Urinary bladder (tissue), 4 donors: ENCODE data around the gene P4HTM. TPM values are rescaled to one million over a fixed set of nuclear protein-coding genes. Genes with fewer than 3 reads are reported as not detected.
"Not testable (repeated sequence)": the region's sequence is repeated elsewhere in the genome, so short reads cannot be mapped to it uniquely, and the experiment has no call there.

Experiments used
- DNase-seq: peaks from one replicate; pipeline ENCODE4 v3.0.0-alpha.2; 2015; ENCODE audit errors: extremely low spot score
- H3K27ac ChIP-seq: one replicate; pipeline ENCODE4 v1.5.1; 2013; ENCODE audit warnings: low read depth, mild to moderate bottlenecking, moderate library complexity
- H3K36me3 ChIP-seq: one replicate; pipeline ENCODE4 v1.6.1; 2013; ENCODE audit warnings: mild to moderate bottlenecking, moderate library complexity; ENCODE audit not compliant: insufficient read depth
- H3K4me1 ChIP-seq: one replicate; pipeline ENCODE4 v1.6.1; 2013; ENCODE audit warnings: mild to moderate bottlenecking, moderate library complexity; ENCODE audit not compliant: insufficient read depth
- H3K4me3 ChIP-seq: one replicate; pipeline ENCODE4 v1.5.1; 2013; ENCODE audit warnings: low read depth, low read length
- WGBS: extraction: QIAGEN DNeasy Blood & Tissue Kit; methylation state at CpG from one replicate; pipeline ENCODE4 v1.1.7; 2013; 5-methylcytosine and 5-hydroxymethylcytosine counted together
- polyA plus RNA-seq: library from polyadenylated mRNA; stranded (reverse); fragments of 200-250 nt; gene quantifications from one replicate; pipeline ENCODE4 v1.2.3, GENCODE V29; 2013
- total RNA-seq: library from RNA; depleted of rRNA; stranded (reverse); fragments of >200 nt; gene quantifications from one replicate; pipeline ENCODE4 v1.2.3, GENCODE V29; 2014
- donor health status: healthy with polysubstance abuse.
- donor health status: healthy.

The P4HTM gene
- total and polyA plus RNA-seq, 2 donors = 30.9 to 31.6 TPM

- H3K36me3 ChIP-seq = no peaks in the 10 kb centered on the region
- H3K4me1 ChIP-seq = no peaks in the 10 kb centered on the region
- DNase-seq = peak; percentile 69
- peak overlapping the region; percentile 91 for H3K27ac ChIP-seq
- 11% methylated on average over 40 of the region's 41 CpGs for whole genome bisulfite sequencing
- peak overlapping the region; percentile 51 for H3K4me3 ChIP-seq
These were observed 17.9 kb downstream of the P4HTM start for GRCh38 chr3:49007771-49008528.

DNA sequence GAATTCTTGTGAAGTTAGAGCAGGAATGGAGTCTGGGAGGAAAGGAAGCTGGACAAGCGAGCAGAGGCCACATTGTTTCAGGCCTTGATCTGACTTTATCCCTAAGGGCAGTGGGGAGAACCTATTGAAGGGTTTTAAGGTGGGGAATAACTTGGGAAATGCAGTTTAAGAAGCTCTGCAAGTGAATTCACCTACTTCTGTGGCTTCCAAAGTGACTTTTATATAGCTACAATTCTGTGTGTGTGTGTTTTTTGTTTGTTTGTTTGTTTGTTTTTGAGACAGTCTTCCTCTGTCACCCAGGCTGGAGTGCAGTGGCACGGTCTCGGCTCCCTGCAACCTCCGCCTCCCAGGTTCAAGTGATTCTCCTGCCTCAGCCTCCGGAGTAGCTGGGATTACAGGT is 18.6 kb downstream of the P4HTM start:
- DNase-seq, H3K4me1 ChIP-seq, H3K27ac ChIP-seq, H3K4me3 ChIP-seq, H3K36me3 ChIP-seq: not testable (repeated sequence)
- WGBS = 90% methylated on average over 5 of the region's 5 CpGs

DNA sequence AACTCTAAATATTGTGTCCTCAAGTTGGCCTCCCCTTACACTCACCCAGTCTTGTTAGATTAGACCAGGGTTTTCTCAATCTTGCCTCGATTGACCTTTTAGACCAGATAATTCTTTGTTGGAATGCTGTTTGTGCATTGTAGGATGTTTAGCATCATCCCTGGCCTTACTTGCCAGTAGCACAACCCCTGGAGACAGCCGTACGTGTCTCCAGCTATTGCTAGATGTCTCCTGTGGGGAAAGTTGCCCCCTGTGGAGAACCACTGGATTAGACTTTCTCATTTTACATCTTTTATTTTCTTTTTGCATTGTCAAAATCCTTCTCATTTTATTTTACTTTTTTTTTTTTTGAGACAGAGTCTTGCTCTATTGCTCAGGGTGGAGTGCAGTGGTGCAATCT is 19.4 kb downstream of the P4HTM start:
- Histone ChIP-seq H3K36me3 (peaks cover 3% of the 10 kb centered on the region), H3K4me1 (no peaks in the 10 kb centered on the region), H3K27ac (no peak overlapping the region), H3K4me3 (no peak overlapping the region)
- no peak for DNase-seq
- 67% methylated on average over 3 of the region's 3 CpGs for WGBS

GRCh38 chr3:49012441-49013017 is 22.5 kb downstream of the P4HTM start:
- no peak overlapping the region for H3K27ac ChIP-seq
- 70% methylated on average over 17 of the region's 17 CpGs for WGBS
- peaks cover 10% of the 10 kb centered on the region for H3K36me3 ChIP-seq
- H3K4me3 ChIP-seq = no peak overlapping the region
- H3K4me1 ChIP-seq = no peaks in the 10 kb centered on the region
- no peak for DNase-seq

DNA sequence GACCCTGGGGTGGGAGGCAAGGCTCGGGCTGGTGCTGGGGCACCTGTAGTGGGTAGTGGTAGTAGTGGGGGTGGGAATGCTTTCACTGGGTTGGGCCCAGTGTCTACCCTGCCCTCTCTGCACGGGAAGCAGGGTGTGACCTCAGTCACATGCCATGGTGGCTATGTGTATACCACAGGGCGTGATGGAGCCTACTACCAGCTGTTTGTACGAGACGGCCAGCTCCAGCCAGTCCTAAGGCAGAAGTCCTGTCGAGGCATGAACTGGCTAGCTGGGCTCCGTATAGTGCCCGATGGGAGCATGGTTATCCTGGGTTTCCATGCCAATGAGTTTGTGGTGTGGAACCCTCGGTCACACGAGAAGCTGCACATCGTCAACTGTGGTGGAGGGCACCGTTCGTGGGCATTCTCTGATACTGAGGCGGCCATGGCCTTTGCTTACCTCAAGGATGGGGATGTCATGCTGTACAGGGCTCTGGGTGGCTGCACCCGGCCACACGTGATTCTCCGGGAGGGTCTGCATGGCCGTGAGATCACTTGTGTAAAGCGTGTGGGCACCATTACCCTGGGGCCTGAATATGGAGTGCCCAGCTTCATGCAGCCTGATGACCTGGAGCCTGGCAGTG is 23.2 kb downstream of the P4HTM start:
- no peak for DNase-seq
- H3K36me3 ChIP-seq = peaks cover 10% of the 10 kb centered on the region
- 74% methylated on average over 19 of the region's 19 CpGs for WGBS
- no peak overlapping the region for H3K4me3 ChIP-seq
- no peaks in the 10 kb centered on the region for H3K4me1 ChIP-seq
- no peak overlapping the region for H3K27ac ChIP-seq

DNA sequence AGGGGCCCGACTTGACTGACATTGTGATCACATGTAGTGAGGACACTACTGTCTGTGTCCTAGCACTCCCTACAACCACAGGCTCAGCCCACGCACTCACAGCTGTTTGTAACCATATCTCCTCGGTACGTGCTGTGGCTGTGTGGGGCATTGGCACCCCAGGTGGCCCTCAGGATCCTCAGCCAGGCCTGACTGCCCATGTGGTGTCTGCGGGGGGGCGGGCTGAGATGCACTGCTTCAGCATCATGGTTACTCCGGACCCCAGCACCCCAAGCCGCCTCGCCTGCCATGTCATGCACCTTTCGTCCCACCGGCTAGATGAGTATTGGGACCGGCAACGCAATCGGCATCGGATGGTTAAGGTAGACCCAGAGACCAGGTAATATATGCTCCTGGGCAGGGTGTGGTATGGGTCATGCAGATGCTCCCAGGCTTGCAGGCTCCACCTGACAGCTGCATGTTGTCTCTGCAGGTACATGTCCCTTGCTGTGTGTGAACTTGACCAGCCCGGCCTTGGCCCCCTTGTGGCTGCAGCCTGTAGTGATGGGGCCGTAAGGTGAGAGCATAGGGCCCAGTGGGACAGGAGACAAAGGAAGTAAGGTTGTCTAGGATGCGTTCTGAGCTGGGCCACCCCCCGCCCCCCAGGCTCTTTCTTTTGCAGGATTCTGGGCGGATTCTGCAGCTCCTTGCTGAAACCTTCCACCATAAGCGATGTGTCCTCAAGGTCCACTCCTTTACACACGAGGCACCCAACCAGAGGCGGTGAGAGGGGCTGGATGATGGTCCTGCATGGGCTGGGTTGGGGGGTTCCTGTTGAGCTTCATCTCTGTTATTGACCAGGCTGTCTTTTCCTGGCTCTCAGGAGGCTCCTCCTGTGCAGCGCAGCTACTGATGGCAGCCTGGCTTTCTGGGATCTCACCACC is 24.0 kb downstream of the P4HTM start:
- H3K36me3 ChIP-seq = peaks cover 10% of the 10 kb centered on the region
- H3K4me1 ChIP-seq = no peaks in the 10 kb centered on the region
- WGBS = 83% methylated on average over 24 of the region's 24 CpGs
- no peak overlapping the region for H3K4me3 ChIP-seq
- no peak for DNase-seq
- no peak overlapping the region for H3K27ac ChIP-seq

DNA sequence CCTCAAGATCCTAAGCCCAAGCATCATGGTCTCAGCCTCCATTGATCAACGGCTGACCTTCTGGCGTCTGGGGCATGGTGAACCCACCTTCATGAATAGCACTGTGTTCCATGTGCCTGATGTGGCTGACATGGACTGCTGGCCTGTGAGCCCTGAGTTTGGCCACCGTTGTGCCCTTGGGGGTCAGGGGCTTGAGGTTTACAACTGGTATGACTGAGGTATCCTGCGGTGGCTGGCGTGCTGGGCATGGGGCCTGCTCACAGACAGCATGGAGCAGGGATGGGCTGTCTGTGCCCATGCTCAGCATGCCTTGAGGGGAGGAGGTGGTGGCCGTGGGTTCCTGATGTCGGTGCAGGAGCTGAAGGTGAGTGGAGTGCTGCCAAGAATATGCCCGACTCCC is 25.0 kb downstream of the P4HTM start:
- Histone ChIP-seq H3K36me3 (peaks cover 10% of the 10 kb centered on the region), H3K4me1 (no peaks in the 10 kb centered on the region)

DNA sequence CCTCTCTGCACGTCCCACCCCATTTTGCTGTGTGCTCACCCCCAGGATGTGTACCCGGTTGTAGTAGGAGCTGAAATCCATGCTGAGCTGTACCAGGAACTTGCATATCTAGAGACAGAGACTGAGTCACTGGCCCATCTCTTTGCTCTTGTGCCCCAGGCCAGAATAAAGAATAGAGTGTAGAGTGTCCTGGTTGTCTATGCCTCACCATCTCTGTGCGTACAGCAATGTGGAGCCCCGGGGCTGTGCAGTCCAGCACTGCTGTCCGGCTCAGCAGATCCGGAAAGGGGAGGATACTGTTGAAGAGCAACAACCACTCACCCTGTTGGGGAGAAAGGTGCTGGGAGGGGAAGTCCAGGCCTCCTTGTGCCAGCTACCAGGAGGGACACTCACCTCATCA is 25.7 kb downstream of the P4HTM start:
- Histone ChIP-seq H3K4me3 (no peak overlapping the region), H3K4me1 (no peaks in the 10 kb centered on the region), H3K27ac (no peak overlapping the region), H3K36me3 (peaks cover 10% of the 10 kb centered on the region)
- no peak for DNase-seq
- 76% methylated on average over 6 of the region's 6 CpGs for WGBS

More for the DNA sequence above, 25.0 kb downstream of the P4HTM start:
- Histone ChIP-seq H3K27ac (no peak overlapping the region), H3K4me3 (no peak overlapping the region)
- DNase-seq = no peak
- WGBS = 79% methylated on average over 8 of the region's 8 CpGs

DNA sequence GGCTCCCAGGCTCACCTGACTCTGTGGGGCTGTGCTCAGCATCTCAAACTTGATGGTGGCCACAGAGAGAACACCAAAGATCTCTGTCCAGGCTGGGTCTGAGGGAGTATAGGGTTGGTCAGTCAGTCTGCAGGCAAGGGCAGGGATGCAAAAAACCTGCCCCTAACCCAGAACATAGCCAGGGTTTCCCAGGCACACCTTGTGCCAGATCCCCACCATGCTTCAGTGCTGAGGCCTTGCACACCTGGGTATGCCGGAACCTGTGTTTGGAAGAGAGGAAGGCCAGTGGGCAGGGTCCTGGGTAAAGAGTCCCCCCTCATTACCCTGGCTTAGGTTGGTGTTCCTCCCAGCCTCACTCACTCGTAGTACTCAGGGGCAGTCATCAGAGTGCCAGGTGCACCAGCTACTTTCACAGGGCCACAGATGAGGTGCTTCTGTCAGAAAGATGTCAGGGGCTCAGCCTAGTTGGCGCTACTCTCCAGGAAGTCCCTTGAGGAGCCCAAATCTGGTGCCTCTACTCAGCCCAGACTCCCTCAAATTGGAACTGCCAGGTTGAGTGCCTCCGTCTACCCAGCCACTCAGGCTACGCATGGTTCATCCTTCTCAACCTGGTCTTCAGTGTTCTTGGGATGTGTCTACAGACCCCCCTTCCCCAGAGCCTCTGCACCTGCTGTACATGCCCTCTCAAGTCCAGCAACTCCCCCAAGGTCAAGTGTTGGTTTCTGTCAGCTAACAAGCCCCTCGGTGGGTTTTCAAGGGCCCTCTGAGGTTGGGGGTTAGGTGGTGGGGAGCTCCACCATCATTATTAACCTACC is 26.6 kb downstream of the P4HTM start:
- no peak overlapping the region for H3K27ac ChIP-seq
- DNase-seq = no peak
- WGBS = 88% methylated on average over 6 of the region's 6 CpGs
- no peak overlapping the region for H3K4me3 ChIP-seq
- peaks cover 10% of the 10 kb centered on the region for H3K36me3 ChIP-seq
- no peaks in the 10 kb centered on the region for H3K4me1 ChIP-seq

- no peak for DNase-seq
- H3K36me3 ChIP-seq = peaks cover 10% of the 10 kb centered on the region
- WGBS = 8% methylated on average over 23 of the region's 23 CpGs
- H3K27ac ChIP-seq = peak overlapping the region; percentile 14
- no peaks in the 10 kb centered on the region for H3K4me1 ChIP-seq
- H3K4me3 ChIP-seq = peak overlapping the region; percentile 77
These were observed 27.4 kb downstream of the P4HTM start for GRCh38 chr3:49017229-49017970.

DNA sequence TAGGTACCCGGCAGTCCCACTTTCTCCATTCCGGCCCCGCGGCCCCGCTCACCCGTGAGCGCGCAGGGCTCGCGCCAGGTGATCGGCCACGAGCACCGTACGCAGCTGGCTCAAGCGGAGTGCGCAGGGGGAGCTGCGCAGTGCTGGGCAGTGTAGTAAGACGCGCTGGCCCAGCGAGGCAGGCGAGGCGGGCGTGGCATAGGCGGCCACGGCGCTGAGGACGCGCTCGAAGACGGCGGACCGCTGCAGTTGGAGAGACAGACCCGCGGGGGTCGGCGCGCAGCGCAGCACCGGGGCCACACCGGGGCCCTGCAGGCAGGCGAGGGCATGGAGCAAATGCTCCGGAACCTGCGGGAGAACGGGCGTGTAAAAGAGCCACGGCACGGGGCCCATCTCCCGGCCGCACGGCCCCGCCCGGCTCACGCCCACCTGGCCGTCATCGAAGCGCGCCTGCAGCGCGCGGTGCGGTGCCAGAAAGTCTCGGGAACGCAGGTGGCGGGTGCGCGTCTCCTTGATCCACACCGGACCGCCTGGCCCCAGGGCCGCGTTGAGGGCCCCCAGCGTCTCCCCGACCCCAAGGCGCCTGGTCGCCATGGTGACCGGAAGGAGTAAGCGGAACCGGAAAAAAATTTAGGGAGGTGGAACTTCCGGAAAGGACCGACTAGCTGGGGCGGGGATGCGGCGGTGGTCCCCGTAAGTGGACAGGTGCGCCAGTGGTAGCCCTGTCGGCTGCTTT is 28.1 kb downstream of the P4HTM start, which contains the start of gene DALRD3:
Gene DALRD3, minus strand, starts transcription at position 610 of the 736 bp plus-strand sequence. Its CDS starts 16 bp downstream, at position 594.
- peak within 1 kb of the TSS; percentile 77 for H3K4me3 ChIP-seq
- peaks cover 10% of the 10 kb centered on the region for H3K36me3 ChIP-seq
- H3K4me1 ChIP-seq = no peaks in the 10 kb centered on the region
- under 1% methylated on average over 85 of the region's 85 CpGs for WGBS
- no peak for DNase-seq
- peak within 1 kb of the TSS; percentile 77 for H3K27ac ChIP-seq

- 2% methylated on average over 18 of the region's 18 CpGs for WGBS
These were observed 28.6 kb downstream of the P4HTM start for GRCh38 chr3:49018707-49019006.

More at GRCh38 chr3:49018707-49019006, 28.6 kb downstream of the P4HTM start:
- no peaks in the 10 kb centered on the region for H3K4me1 ChIP-seq
- H3K36me3 ChIP-seq = peaks cover 10% of the 10 kb centered on the region
- no peak for DNase-seq
- peak overlapping the region; percentile 77 for H3K27ac ChIP-seq
- H3K4me3 ChIP-seq = peak overlapping the region; percentile 77
